GM12865 (cell line): ENCODE results near the gene HMGB4.

Source experiments
- DNase-seq: peaks from one replicate; pipeline ENCODE4 v3.0.0; 2010; ENCODE audit warnings: low read depth
- H3K4me3 ChIP-seq: 2 replicates; pipeline ENCODE4 v1.5.1; 2011; ENCODE audit warnings: mild to moderate bottlenecking, low read depth, low read length, control low read depth
- TF ChIP-seq, protein P1 (sequence below): IDR thresholded peaks from 2 replicates; pipeline ENCODE4 v1.5.1; 2011; ENCODE audit warnings: low read length, control low read depth, low read depth, inconsistent platforms; ENCODE audit not compliant: insufficient read depth; ENCODE audit errors: missing control alignments

Gene HMGB4

DNA sequence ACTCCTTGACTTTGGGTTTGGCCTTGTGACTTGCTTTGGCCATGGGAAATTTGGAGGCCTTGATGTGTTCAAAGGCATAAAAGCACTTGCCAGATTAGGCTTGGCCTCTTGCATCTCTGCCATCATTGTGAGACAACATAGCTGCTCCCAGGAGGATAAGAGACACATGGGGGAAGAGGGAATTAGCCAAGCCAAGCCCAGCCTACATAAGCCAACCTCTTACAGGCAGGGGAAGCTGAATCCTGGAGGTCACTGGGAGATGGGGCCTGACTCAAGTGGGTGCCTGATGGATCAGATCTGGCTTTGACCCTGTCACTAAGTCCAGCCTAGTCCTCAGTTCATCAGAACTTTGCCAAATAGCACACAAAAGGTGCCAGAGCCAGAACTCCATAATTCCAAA, 37.6 kb upstream of the HMGB4 start:
- TF ChIP-seq, protein P1, sequence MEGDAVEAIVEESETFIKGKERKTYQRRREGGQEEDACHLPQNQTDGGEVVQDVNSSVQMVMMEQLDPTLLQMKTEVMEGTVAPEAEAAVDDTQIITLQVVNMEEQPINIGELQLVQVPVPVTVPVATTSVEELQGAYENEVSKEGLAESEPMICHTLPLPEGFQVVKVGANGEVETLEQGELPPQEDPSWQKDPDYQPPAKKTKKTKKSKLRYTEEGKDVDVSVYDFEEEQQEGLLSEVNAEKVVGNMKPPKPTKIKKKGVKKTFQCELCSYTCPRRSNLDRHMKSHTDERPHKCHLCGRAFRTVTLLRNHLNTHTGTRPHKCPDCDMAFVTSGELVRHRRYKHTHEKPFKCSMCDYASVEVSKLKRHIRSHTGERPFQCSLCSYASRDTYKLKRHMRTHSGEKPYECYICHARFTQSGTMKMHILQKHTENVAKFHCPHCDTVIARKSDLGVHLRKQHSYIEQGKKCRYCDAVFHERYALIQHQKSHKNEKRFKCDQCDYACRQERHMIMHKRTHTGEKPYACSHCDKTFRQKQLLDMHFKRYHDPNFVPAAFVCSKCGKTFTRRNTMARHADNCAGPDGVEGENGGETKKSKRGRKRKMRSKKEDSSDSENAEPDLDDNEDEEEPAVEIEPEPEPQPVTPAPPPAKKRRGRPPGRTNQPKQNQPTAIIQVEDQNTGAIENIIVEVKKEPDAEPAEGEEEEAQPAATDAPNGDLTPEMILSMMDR = no peak
- no peak overlapping the region for H3K4me3 ChIP-seq
- DNase-seq = no peak

DNA sequence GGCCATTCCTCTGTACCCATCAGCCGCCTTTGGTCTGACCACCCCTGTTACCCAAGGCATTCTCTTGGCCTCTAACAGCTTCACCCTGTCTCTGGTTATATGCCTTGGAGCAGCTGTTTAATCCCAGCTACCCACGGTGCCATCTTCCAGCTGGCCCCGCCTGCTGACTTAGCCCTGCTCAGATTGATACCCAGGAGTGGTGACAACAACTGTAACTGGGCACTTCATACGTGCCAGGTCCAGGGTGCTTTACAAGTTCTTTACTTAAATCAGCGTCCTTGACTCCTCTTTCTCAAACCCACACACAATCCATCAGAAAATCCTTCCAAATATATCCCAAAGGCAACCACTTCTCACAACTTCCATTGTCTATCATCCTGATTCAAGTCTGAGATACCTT, 37.2 kb upstream of the HMGB4 start:
- TF ChIP-seq, protein P1 = no peak
- no peak for DNase-seq
- H3K4me3 ChIP-seq = no peak overlapping the region

DNA sequence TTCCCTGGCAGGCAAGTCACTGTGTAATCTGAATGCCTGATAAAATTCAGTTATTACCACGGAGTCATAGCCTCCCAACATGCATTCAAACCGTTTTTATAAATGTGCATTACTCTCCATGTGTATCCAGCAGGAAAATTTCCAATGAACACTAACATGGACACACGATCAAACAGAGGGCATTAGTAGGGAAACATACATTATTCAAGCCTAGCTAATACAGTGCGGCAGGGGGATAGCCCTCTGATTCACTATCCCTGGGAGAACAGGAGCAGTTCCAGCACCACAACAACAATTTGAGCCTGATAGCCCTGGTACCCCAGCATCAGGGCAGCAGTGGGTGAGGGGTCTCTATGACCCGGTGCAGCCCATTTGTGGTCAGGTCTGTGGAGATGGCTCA, 35.8 kb upstream of the HMGB4 start:
- DNase-seq = no peak
- TF ChIP-seq, protein P1 = no peak
- no peak overlapping the region for H3K4me3 ChIP-seq

DNA sequence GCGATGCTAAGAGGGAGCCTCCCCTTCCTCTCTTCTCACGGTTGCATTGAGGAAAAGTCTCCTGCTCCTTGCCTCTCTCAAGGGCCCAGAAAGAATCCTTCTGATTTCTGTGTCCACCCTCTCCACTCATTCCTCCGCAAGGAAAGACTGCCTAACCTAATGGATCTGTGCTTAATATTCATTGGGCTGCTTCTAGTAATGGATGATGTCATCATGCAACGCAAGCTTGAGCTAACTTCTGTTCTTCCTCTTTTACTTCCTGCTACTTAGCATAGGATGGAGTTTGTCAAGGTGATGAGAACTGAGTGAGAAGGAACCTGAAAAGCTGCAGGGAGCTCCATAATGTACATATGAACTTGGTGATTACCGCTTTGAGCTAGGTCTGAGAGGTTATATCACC, 35.2 kb upstream of the HMGB4 start:
- no peak for DNase-seq
- TF ChIP-seq, protein P1 = no peak
- no peak overlapping the region for H3K4me3 ChIP-seq

DNA sequence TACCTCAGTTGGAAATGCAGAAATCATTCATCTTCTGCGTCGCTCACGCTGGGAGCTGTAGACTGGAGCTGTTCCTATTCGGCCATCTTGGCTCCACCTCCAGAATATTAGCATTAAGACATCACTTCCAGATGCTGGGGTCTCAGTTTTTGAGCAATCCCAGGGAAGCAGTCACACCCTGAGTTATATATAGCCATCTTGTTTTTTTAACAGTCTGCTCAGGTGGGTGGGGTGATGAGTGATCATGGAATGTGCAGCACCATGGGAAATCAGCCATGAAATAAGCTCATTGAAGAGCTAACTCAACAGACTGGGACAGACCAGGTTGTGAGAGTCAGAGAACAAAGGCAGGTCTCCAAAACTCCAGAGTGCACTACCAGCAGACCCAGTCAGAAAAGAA, 27.0 kb upstream of the HMGB4 start:
- H3K4me3 ChIP-seq = no peak overlapping the region
- TF ChIP-seq, protein P1 = no peak
- DNase-seq = no peak

DNA sequence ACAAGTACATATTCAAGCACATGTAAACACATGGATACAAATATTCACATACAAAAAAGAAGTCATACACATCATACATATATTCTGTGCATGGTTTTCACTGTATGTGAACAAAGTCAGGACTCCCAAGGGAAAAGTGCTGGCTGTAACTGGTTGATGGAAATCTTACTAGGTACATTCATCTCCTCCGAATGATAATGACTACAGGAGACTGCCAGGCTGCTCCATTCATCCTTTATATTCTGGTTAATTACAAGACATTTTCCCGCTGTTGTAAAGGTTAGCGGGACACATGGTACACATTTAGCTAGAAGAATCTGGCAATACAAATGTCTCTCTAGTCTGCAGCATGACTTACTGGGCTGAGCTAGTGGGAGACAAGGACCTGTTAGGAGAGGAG, 26.2 kb upstream of the HMGB4 start:
- no peak for DNase-seq

DNA sequence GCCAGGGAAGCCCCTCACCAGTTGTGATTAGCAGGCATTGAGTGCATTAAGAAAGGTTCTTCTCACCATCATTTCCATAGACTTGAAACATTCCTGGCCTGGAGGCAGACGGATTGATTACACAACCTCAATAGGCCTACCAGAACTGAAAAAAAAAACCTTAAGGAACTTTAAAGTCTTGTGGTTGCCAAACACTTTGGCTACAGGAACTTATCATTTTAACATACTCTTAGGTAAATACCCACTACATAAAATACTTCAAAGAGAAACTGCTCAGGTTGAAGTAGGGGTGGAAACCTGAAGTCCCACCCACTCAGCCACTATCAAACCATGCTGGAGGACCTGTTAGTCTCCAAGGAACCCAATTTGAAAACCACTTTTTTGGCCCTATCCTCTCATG, 22.4 kb upstream of the HMGB4 start:
- TF ChIP-seq, protein P1 = no peak
- H3K4me3 ChIP-seq = no peak overlapping the region
- no peak for DNase-seq

More for the DNA sequence above, 26.2 kb upstream of the HMGB4 start:
- no peak overlapping the region for H3K4me3 ChIP-seq
- TF ChIP-seq, protein P1 = no peak
